ENCODE data around the gene SVIL.

Gene SVIL

DNA sequence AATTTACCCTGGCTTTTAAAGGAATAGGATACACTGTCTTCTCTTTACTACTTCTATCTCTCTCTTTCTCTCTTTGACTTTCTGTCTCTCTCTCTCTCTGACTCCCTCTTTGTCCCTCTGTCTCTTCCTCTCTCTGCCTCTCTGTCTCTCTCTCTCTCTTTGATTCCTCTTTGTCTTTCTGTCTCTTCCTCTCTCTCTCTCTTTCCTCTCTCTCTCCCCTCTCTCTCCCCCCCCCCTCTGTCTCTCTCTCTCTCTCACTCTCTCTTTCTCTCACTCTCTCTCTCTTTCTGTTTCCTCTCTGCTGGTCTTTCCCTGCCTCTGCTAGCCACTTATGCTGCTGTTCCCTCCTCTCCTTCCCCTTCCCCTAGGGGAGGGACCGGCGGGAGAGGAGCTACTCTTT, 196.9 kb downstream of the SVIL start:
- Histone ChIP-seq H3F3A (ENCODE audit: insufficient read depth, low read length) (no peaks in the 10 kb centered on the region), H3K4me1 (ENCODE audit: low read length) (no peaks in the 10 kb centered on the region), H3K9me3 (replicated peaks; ENCODE audit: insufficient read depth, low read length) (no peaks in the 10 kb centered on the region), H3K4me3 (ENCODE audit: low read length) (no peak overlapping the region), H3K79me2 (ENCODE audit: low read length) (no peaks in the 10 kb centered on the region), H2AFZ (ENCODE audit: low read length) (no peak overlapping the region), H3K27me3 (replicated peaks; ENCODE audit: insufficient read depth, low read length) (no peaks in the 10 kb centered on the region), H3K36me3 (replicated peaks; ENCODE audit: insufficient read depth, low read length) (no peaks in the 10 kb centered on the region), H3K4me2 (ENCODE audit: low read depth, low read length) (no peak overlapping the region), H3K9ac (ENCODE audit: low read length) (no peak overlapping the region), H3K27ac (ENCODE audit: low read length) (no peak overlapping the region), H4K20me1 (ENCODE audit: insufficient read depth, low read length) (no peaks in the 10 kb centered on the region), H3K9me2 (replicated peaks; ENCODE audit: insufficient read depth, low read length) (no peaks in the 10 kb centered on the region)
- TF ChIP-seq EZH2 (optimal IDR thresholded peaks at IDR 0.05; ENCODE audit: low read depth, low read length) (no peak), EZH2phosphoT487 (IDR thresholded peaks at IDR 0.05; ENCODE audit: low read length) (no peak)
- TF ChIP-seq, protein P1, sequence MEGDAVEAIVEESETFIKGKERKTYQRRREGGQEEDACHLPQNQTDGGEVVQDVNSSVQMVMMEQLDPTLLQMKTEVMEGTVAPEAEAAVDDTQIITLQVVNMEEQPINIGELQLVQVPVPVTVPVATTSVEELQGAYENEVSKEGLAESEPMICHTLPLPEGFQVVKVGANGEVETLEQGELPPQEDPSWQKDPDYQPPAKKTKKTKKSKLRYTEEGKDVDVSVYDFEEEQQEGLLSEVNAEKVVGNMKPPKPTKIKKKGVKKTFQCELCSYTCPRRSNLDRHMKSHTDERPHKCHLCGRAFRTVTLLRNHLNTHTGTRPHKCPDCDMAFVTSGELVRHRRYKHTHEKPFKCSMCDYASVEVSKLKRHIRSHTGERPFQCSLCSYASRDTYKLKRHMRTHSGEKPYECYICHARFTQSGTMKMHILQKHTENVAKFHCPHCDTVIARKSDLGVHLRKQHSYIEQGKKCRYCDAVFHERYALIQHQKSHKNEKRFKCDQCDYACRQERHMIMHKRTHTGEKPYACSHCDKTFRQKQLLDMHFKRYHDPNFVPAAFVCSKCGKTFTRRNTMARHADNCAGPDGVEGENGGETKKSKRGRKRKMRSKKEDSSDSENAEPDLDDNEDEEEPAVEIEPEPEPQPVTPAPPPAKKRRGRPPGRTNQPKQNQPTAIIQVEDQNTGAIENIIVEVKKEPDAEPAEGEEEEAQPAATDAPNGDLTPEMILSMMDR (IDR thresholded peaks at IDR 0.05; ENCODE audit: low read length) = no peak
- DNase-seq = no peak

DNA sequence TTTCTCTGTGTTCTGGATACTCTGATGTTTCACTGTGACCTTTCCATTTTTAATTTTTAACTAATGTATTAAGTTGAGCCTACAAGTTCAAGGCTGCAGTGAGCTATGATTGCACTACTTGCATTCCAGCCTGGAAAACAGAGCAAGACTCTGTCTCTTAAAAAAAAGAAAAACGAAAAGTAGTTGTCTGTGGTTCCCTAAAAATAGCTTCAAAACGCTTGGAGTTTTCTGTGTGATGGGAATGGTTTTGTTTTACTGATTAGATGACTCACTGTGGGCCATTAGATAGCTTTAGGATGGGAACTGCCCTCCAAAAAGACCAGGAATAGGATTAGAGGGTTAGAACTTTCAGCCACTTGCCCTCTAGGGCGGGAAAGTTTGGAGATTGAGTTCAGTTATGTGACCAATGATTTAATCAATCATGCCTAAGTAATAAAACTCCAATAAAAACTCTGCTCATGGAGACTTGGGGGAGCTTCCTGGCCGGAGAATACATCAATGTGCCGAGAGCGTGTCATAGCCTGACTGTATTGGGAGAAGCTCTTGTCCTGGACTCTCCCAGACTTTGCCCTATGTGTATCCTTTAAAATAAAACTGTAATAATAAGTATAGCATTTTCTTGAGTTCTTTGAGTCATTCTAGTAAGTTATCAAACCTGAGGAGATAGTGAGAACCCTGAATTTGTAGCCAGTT, 198.8 kb downstream of the SVIL start:
- no peaks in the 10 kb centered on the region for H3F3A ChIP-seq (ENCODE audit: insufficient read depth, low read length)
- H3K4me2 ChIP-seq (ENCODE audit: low read depth, low read length) = no peak overlapping the region
- H3K36me3 ChIP-seq (replicated peaks; ENCODE audit: insufficient read depth, low read length) = no peaks in the 10 kb centered on the region
- H3K27me3 ChIP-seq (replicated peaks; ENCODE audit: insufficient read depth, low read length) = no peaks in the 10 kb centered on the region
- H3K4me3 ChIP-seq (ENCODE audit: low read length) = no peak overlapping the region
- H3K9ac ChIP-seq (ENCODE audit: low read length) = no peak overlapping the region
- H3K27ac ChIP-seq (ENCODE audit: low read length) = no peak overlapping the region
- no peak overlapping the region for H2AFZ ChIP-seq (ENCODE audit: low read length)
- H4K20me1 ChIP-seq (ENCODE audit: insufficient read depth, low read length) = no peaks in the 10 kb centered on the region
- no peaks in the 10 kb centered on the region for H3K79me2 ChIP-seq (ENCODE audit: low read length)
- no peaks in the 10 kb centered on the region for H3K4me1 ChIP-seq (ENCODE audit: low read length)
- no peaks in the 10 kb centered on the region for H3K9me3 ChIP-seq (replicated peaks; ENCODE audit: insufficient read depth, low read length)
- TF ChIP-seq, protein P1 (IDR thresholded peaks at IDR 0.05; ENCODE audit: low read length) = no peak
- TF ChIP-seq EZH2 (optimal IDR thresholded peaks at IDR 0.05; ENCODE audit: low read depth, low read length) (no peak), EZH2phosphoT487 (IDR thresholded peaks at IDR 0.05; ENCODE audit: low read length) (no peak)
- no peaks in the 10 kb centered on the region for H3K9me2 ChIP-seq (replicated peaks; ENCODE audit: insufficient read depth, low read length)
- no peak for DNase-seq

DNA sequence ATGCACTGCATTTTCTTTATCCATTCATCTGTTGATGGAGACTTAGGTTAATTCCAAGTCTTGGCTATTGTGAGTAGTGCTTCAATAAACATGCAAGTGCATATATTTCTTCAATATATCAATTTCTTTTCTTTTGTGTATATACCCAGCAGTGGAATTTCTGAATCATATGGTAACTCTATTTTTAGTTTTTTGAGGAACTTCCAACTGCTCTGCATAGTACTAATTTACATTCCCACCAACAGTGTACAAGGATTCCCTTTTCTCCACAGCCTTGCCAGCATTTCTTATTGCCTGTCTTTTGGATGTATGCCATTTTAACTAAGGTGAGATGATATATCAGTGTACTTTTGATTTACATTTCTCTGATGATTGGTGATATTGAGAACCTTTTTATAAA, 200.7 kb downstream of the SVIL start:
- Histone ChIP-seq H3K9ac (ENCODE audit: low read length) (no peak overlapping the region), H3K4me2 (ENCODE audit: low read depth, low read length) (no peak overlapping the region), H3K36me3 (replicated peaks; ENCODE audit: insufficient read depth, low read length) (no peaks in the 10 kb centered on the region), H4K20me1 (ENCODE audit: insufficient read depth, low read length) (no peaks in the 10 kb centered on the region), H3K9me3 (replicated peaks; ENCODE audit: insufficient read depth, low read length) (no peaks in the 10 kb centered on the region), H3K27ac (ENCODE audit: low read length) (no peak overlapping the region), H3K9me2 (replicated peaks; ENCODE audit: insufficient read depth, low read length) (no peaks in the 10 kb centered on the region), H3K27me3 (replicated peaks; ENCODE audit: insufficient read depth, low read length) (no peaks in the 10 kb centered on the region), H3F3A (ENCODE audit: insufficient read depth, low read length) (no peaks in the 10 kb centered on the region), H3K79me2 (ENCODE audit: low read length) (no peaks in the 10 kb centered on the region), H2AFZ (ENCODE audit: low read length) (no peak overlapping the region), H3K4me1 (ENCODE audit: low read length) (no peaks in the 10 kb centered on the region), H3K4me3 (ENCODE audit: low read length) (no peak overlapping the region)
- no peak for TF ChIP-seq EZH2phosphoT487 (IDR thresholded peaks at IDR 0.05; ENCODE audit: low read length)
- TF ChIP-seq, protein P1 (IDR thresholded peaks at IDR 0.05; ENCODE audit: low read length) = no peak
- no peak for DNase-seq

Data from MM.1S (cell line).